NCI-H748 treated with DMSO at 0.1 percent for 48 hours (cell line): ENCODE results near the gene ASTN2.
A peak's percentile ranks its signal among the peaks of the same experiment; 100 is the strongest.

Experiments
- DNase-seq: peaks from one replicate; lab custom pipeline; 2025; lab: John Stamatoyannopoulos, UW

Gene ASTN2

GRCh38 chr9:117169089-117169621 is 245.7 kb downstream of the ASTN2 start:
- DNase-seq = no peak

- no peak for DNase-seq
Measured at GRCh38 chr9:117164512-117164911, 250.3 kb downstream of the ASTN2 start.

- peak; percentile 32 for DNase-seq
Measured at GRCh38 chr9:117160254-117160653, 254.6 kb downstream of the ASTN2 start.

GRCh38 chr9:117156771-117157535 is 257.9 kb downstream of the ASTN2 start:
- no peak for DNase-seq

- DNase-seq = no peak
Measured at GRCh38 chr9:117156144-117156688, 258.6 kb downstream of the ASTN2 start.

GRCh38 chr9:117153021-117153420 is 261.8 kb downstream of the ASTN2 start:
- no peak for DNase-seq

- no peak for DNase-seq
Measured at GRCh38 chr9:117151716-117152115, 263.1 kb downstream of the ASTN2 start.

GRCh38 chr9:117149996-117150395 is 264.9 kb downstream of the ASTN2 start:
- DNase-seq = no peak

- DNase-seq = no peak
Measured at GRCh38 chr9:117145811-117146490, 268.9 kb downstream of the ASTN2 start.

GRCh38 chr9:117145081-117145480 is 269.8 kb downstream of the ASTN2 start:
- DNase-seq = no peak

GRCh38 chr9:117138231-117138630 is 276.6 kb downstream of the ASTN2 start:
- no peak for DNase-seq

GRCh38 chr9:117136461-117136860 is 278.4 kb downstream of the ASTN2 start:
- DNase-seq = no peak

GRCh38 chr9:117135501-117136098 is 279.3 kb downstream of the ASTN2 start:
- no peak for DNase-seq

- DNase-seq = no peak
Measured at GRCh38 chr9:117134826-117135500, 279.9 kb downstream of the ASTN2 start.

GRCh38 chr9:117126871-117127270 is 288.0 kb downstream of the ASTN2 start:
- DNase-seq = no peak

GRCh38 chr9:117125531-117125930 is 289.3 kb downstream of the ASTN2 start:
- no peak for DNase-seq

- no peak for DNase-seq
Measured at GRCh38 chr9:117123729-117124128, 291.1 kb downstream of the ASTN2 start.

- DNase-seq = no peak
Measured at GRCh38 chr9:117122953-117123352, 291.9 kb downstream of the ASTN2 start.

GRCh38 chr9:117122102-117122501 is 292.8 kb downstream of the ASTN2 start:
- no peak for DNase-seq

GRCh38 chr9:117121316-117121715 is 293.5 kb downstream of the ASTN2 start:
- no peak for DNase-seq

GRCh38 chr9:117120061-117120460 is 294.8 kb downstream of the ASTN2 start:
- no peak for DNase-seq

- DNase-seq = no peak
Measured at GRCh38 chr9:117116084-117116483, 298.8 kb downstream of the ASTN2 start.
